SU-DHL-6 (cell line): ENCODE data around the gene PRDM15.

ENCODE experiments used
- H2AFZ ChIP-seq: fragments of 200-600 bp; sonication (generic); 2 replicates; pipeline ENCODE4 v1.6.1; 2014; ENCODE audit warnings: low read depth, mild to moderate bottlenecking, moderate library complexity, mixed read lengths, antibody characterized with exemption, low read length; ENCODE audit not compliant: severe bottlenecking
- H3F3A ChIP-seq: fragments of 200-600 bp; shearing (Covaris generic); 2 replicates; pipeline ENCODE4 v1.6.0; 2016; ENCODE audit warnings: antibody characterized with exemption, mild to moderate bottlenecking; ENCODE audit not compliant: insufficient read depth
- H3K27ac ChIP-seq: fragments of 200-600 bp; sonication (generic); 2 replicates; pipeline ENCODE4 v1.5.1; 2016; ENCODE audit warnings: low read depth, mild to moderate bottlenecking, low read length, moderate library complexity, mixed read lengths
- H3K27me3 ChIP-seq: fragments of 200-600 bp; sonication (generic), shearing (Covaris generic); 2 replicates; pipeline ENCODE4 v1.6.0; 2014; ENCODE audit warnings: mild to moderate bottlenecking, low read length
- H3K36me3 ChIP-seq: fragments of 200-600 bp; sonication (generic); 2 replicates; pipeline ENCODE4 v1.6.1; 2014; ENCODE audit warnings: mild to moderate bottlenecking, low read length, mixed read lengths
- H3K4me2 ChIP-seq: fragments of 300-600, 200-600 bp; shearing (Covaris generic), sonication (generic); 2 replicates; pipeline ENCODE4 v1.6.0; 2014; ENCODE audit warnings: low read length, low read depth, mild to moderate bottlenecking; ENCODE audit not compliant: poor library complexity, severe bottlenecking
- H3K4me3 ChIP-seq: fragments of 200-600 bp; sonication (generic); 2 replicates; pipeline ENCODE4 v1.5.1; 2014; ENCODE audit warnings: antibody characterized with exemption, low read length, mild to moderate bottlenecking, mixed read lengths; ENCODE audit not compliant: insufficient read depth, poor library complexity, severe bottlenecking
- H3K79me2 ChIP-seq: fragments of 200-600 bp; sonication (generic); 2 replicates; pipeline ENCODE4 v1.6.1; 2014; ENCODE audit warnings: mild to moderate bottlenecking, low read length, moderate library complexity; ENCODE audit not compliant: insufficient read depth
- H3K9ac ChIP-seq: fragments of 200-600 bp; sonication (generic); 2 replicates; pipeline ENCODE4 v1.7.0; 2014; ENCODE audit warnings: mild to moderate bottlenecking, low read length
- H3K9me2 ChIP-seq: fragments of 200-600 bp; sonication (generic); replicated peaks from 2 replicates; pipeline ENCODE4 v1.6.1; 2014; ENCODE audit warnings: low read length; ENCODE audit not compliant: insufficient read depth
- H3K9me3 ChIP-seq: fragments of 200-600 bp; sonication (generic); 2 replicates; pipeline ENCODE4 v1.6.1; 2014; ENCODE audit warnings: low read length, mixed read lengths; ENCODE audit not compliant: insufficient read depth
- H4K20me1 ChIP-seq: fragments of 200-600 bp; sonication (generic); 2 replicates; pipeline ENCODE4 v1.6.1; 2014; ENCODE audit warnings: low read depth, mild to moderate bottlenecking, antibody characterized with exemption, low read length, moderate library complexity, mixed read lengths
- CTCF ChIP-seq: fragments of 200-600 bp; sonication (generic); IDR thresholded peaks from one replicate; pipeline ENCODE4 v1.5.1; 2017; ENCODE audit warnings: antibody characterized with exemption, mild to moderate bottlenecking, low read length, moderate library complexity; ENCODE audit not compliant: insufficient read depth, poor library complexity, severe bottlenecking
- EZH2phosphoT487 ChIP-seq: fragments of 200-600 bp; sonication (generic), shearing (Covaris generic); conservative IDR thresholded peaks from 2 replicates; pipeline ENCODE4 v1.6.1; 2018; ENCODE audit warnings: mild to moderate bottlenecking, antibody characterized with exemption, low read length, moderate library complexity, mixed read lengths

The PRDM15 gene

GRCh38 chr21:41854426-41854995, 24.6 kb downstream of the PRDM15 start:
- H4K20me1 ChIP-seq: no peaks in the 10 kb centered on the region
- H3K4me3 ChIP-seq: no peak overlapping the region
- H3K9me3 ChIP-seq: no peaks in the 10 kb centered on the region
- no peaks in the 10 kb centered on the region; the same call in 1 of the 2 replicates for H3K79me2 ChIP-seq
- H3F3A ChIP-seq: no peaks in the 10 kb centered on the region
- H3K36me3 ChIP-seq: peaks cover 2% of the 10 kb centered on the region; the same call in 1 of the 2 replicates
- no peak overlapping the region for H3K4me2 ChIP-seq
- no peak overlapping the region for H2AFZ ChIP-seq
- H3K9me2 ChIP-seq: no peaks in the 10 kb centered on the region
- TF ChIP-seq EZH2phosphoT487 (no peak), CTCF (no peak)
- H3K27me3 ChIP-seq: no peaks in the 10 kb centered on the region
- H3K9ac ChIP-seq: no peak overlapping the region
- H3K27ac ChIP-seq: no peak overlapping the region

- H3F3A ChIP-seq: no peaks in the 10 kb centered on the region
- H3K9ac ChIP-seq: no peak overlapping the region
- H3K27ac ChIP-seq: no peak overlapping the region
- peaks cover 2% of the 10 kb centered on the region; the same call in 1 of the 2 replicates for H3K36me3 ChIP-seq
- H3K9me3 ChIP-seq: no peaks in the 10 kb centered on the region
- no peaks in the 10 kb centered on the region for H4K20me1 ChIP-seq
- H3K4me3 ChIP-seq: no peak overlapping the region
- H3K79me2 ChIP-seq: no peaks in the 10 kb centered on the region; the same call in 1 of the 2 replicates
- TF ChIP-seq EZH2phosphoT487 (no peak), CTCF (no peak)
- no peaks in the 10 kb centered on the region for H3K27me3 ChIP-seq
- no peak overlapping the region for H3K4me2 ChIP-seq
- no peak overlapping the region for H2AFZ ChIP-seq
- H3K9me2 ChIP-seq: no peaks in the 10 kb centered on the region
These were observed 26.2 kb downstream of the PRDM15 start for GRCh38 chr21:41852929-41853320.

- no peak overlapping the region for H3K27ac ChIP-seq
- TF ChIP-seq CTCF: no peak
- H3K4me3 ChIP-seq: no peak overlapping the region
- H2AFZ ChIP-seq: no peak overlapping the region
- H4K20me1 ChIP-seq: no peaks in the 10 kb centered on the region
- H3K36me3 ChIP-seq: peaks cover 2% of the 10 kb centered on the region; the same call in 1 of the 2 replicates
- no peaks in the 10 kb centered on the region for H3K27me3 ChIP-seq
- no peaks in the 10 kb centered on the region for H3K9me2 ChIP-seq
- H3K79me2 ChIP-seq: no peaks in the 10 kb centered on the region; the same call in 1 of the 2 replicates
- no peaks in the 10 kb centered on the region for H3K9me3 ChIP-seq
- H3K9ac ChIP-seq: no peak overlapping the region
- H3K4me2 ChIP-seq: no peak overlapping the region
- no peaks in the 10 kb centered on the region for H3F3A ChIP-seq
These were observed 26.8 kb downstream of the PRDM15 start for GRCh38 chr21:41852151-41852928.
